HepG2 (cell line): Measurements from ENCODE around the gene SLC38A1. TPM values are rescaled to one million over a fixed set of nuclear protein-coding genes. Genes with fewer than 3 reads are reported as not detected.

ENCODE experiments used
- ATAC-seq: fragments of 200-7000 bp; cut with Tn5 transposase; 3 replicates; pipeline ENCODE4 v1.9.1; 2020; ENCODE audit warnings: mild to moderate bottlenecking, moderate library complexity
- BruUV-seq: library from RNA; stranded (reverse); fragments of 400-500 nt; replicated peaks from 2 replicates; lab custom pipeline; 2021; lab: Mats Ljungman, UMichigan
- CTCF ChIA-PET: fragments of 300-600 bp; formaldehyde crosslinking; extraction: SDS; loops from one replicate; lab custom pipeline; 2021; ENCODE audit warnings: low total read pairs, inconsistent platforms, low intra/inter-chr PET ratio; lab: Yijun Ruan, JAX
- POLR2A ChIA-PET: fragments of 350-600 bp; sonication (Branson Sonifier 250); formaldehyde crosslinking; loops from one replicate; lab custom pipeline; 2020; ENCODE audit warnings: antibody characterized with exemption, inconsistent platforms; lab: Yijun Ruan, JAX
- DNase-seq: peaks from one replicate; pipeline ENCODE4 v3.0.0-alpha.2; 2015; ENCODE audit warnings: low spot score
- FAIRE-seq: peaks from 3 replicates; lab custom pipeline; 2011; peaks lifted over from hg19 to GRCh38; lab: Jason Lieb, UNC
- H2AFZ ChIP-seq: one replicate; pipeline ENCODE4 v1.6.1; 2011; ENCODE audit warnings: low read length, inconsistent platforms
- H3K27ac ChIP-seq: fragments of 300-600 bp; 3 replicates; pipeline ENCODE4 v1.8.0; 2011; ENCODE audit warnings: mixed run types, mild to moderate bottlenecking, mixed read lengths, low read length, inconsistent platforms; ENCODE audit not compliant: insufficient read depth; ENCODE audit errors: extremely low read length
- H3K27me3 ChIP-seq, 2 experiments: fragments of 200-600 bp in 1 of 2; 2 replicates in 1 of 2; 3 replicates in 1 of 2; pipeline versions ENCODE4 v1.6.0 to v1.8.0; 2011; ENCODE audit warnings: low read length in 2 of 2, mild to moderate bottlenecking in 2 of 2, moderate library complexity in 2 of 2, inconsistent platforms in 1 of 2; ENCODE audit not compliant: insufficient read depth in 2 of 2, control insufficient read depth in 1 of 2
- H3K36me3 ChIP-seq, 2 experiments: fragments of 200-600 bp in 1 of 2; replicated peaks in 1 of 2; 2 replicates in 1 of 2; 3 replicates in 1 of 2; pipeline versions ENCODE4 v1.5.1 to v1.8.0; 2011; ENCODE audit warnings: low read length in 2 of 2, inconsistent platforms in 1 of 2; ENCODE audit not compliant: insufficient read depth in 2 of 2, control insufficient read depth in 1 of 2
- H3K4me1 ChIP-seq: 2 replicates; pipeline ENCODE4 v1.5.1; 2012; ENCODE audit warnings: low read length, inconsistent platforms; ENCODE audit not compliant: insufficient read depth
- H3K4me2 ChIP-seq: 2 replicates; pipeline ENCODE4 v1.6.0; 2011; ENCODE audit warnings: low read depth, low read length, inconsistent platforms
- H3K4me3 ChIP-seq, 3 experiments: fragments of 200-600 bp in 1 of 3; sonication (generic), shearing (Covaris generic) in 1 of 3; replicated peaks in 1 of 3; 2 replicates each; pipeline ENCODE4 v1.5.1; 2011 to 2016; ENCODE audit warnings: low read length in 3 of 3, inconsistent platforms in 2 of 3, low read depth in 2 of 3, mild to moderate bottlenecking in 2 of 3, control low read depth in 1 of 3, mixed read lengths in 1 of 3; ENCODE audit not compliant: insufficient read depth in 1 of 3
- H3K79me2 ChIP-seq: one replicate; pipeline ENCODE4 v1.6.1; 2011; ENCODE audit warnings: low read length, inconsistent platforms; ENCODE audit not compliant: insufficient read depth
- H3K9ac ChIP-seq: 2 replicates; pipeline ENCODE4 v1.6.0; 2011; ENCODE audit warnings: mild to moderate bottlenecking, low read depth, low read length, inconsistent platforms; ENCODE audit not compliant: insufficient read depth
- H3K9me3 ChIP-seq: 2 replicates; pipeline ENCODE4 v1.5.1; 2012; ENCODE audit warnings: mild to moderate bottlenecking, low read length
- H4K20me1 ChIP-seq: 2 replicates; pipeline ENCODE4 v1.6.0; 2011; ENCODE audit warnings: inconsistent platforms, mild to moderate bottlenecking, low read length, moderate library complexity; ENCODE audit not compliant: insufficient read depth
- CEBPZ ChIP-seq: IDR thresholded peaks from 2 replicates; pipeline ENCODE4 v1.6.1; 2012; ENCODE audit warnings: low read length, improper control_type of control experiment
- SAFB2 ChIP-seq: sonication (generic); formaldehyde crosslinking; IDR thresholded peaks from 2 replicates; pipeline ENCODE4 v1.5.1; 2020; ENCODE audit warnings: missing genetic modification reagents, low read depth, mild to moderate bottlenecking, borderline replicate concordance
- SETDB1 ChIP-seq: sonication (generic); formaldehyde crosslinking; IDR thresholded peaks from 2 replicates; pipeline ENCODE4 v1.5.1; 2020; ENCODE audit warnings: missing genetic modification reagents, mild to moderate bottlenecking, borderline replicate concordance
- TGIF2 ChIP-seq: IDR thresholded peaks from 2 replicates; pipeline ENCODE4 v1.6.1; 2016; ENCODE audit warnings: control low read depth, missing compliant biosample characterization
- THAP7 ChIP-seq: sonication (generic); formaldehyde crosslinking; IDR thresholded peaks from 2 replicates; pipeline ENCODE4 v1.8.1; 2023; ENCODE audit warnings: mild to moderate bottlenecking, missing genetic modification reagents
- TSC22D2 ChIP-seq: sonication (generic); formaldehyde crosslinking; IDR thresholded peaks from 2 replicates; pipeline ENCODE4 v1.5.1; 2020; ENCODE audit warnings: missing genetic modification reagents, mild to moderate bottlenecking, borderline replicate concordance
- ZNF121 ChIP-seq: sonication (generic); formaldehyde crosslinking; IDR thresholded peaks from 2 replicates; pipeline ENCODE4 v1.5.0; 2020; ENCODE audit warnings: mild to moderate bottlenecking, missing genetic modification reagents
- ZNF367 ChIP-seq: sonication (generic); formaldehyde crosslinking; IDR thresholded peaks from 2 replicates; pipeline ENCODE4 v1.4.0; 2020; ENCODE audit warnings: missing genetic modification reagents, borderline replicate concordance
- ZNF687 ChIP-seq: sonication (generic); formaldehyde crosslinking; IDR thresholded peaks from 2 replicates; pipeline ENCODE4 v1.5.1; 2020; ENCODE audit warnings: mild to moderate bottlenecking, missing genetic modification reagents, moderate library complexity
- ZNF766 ChIP-seq: sonication (generic); formaldehyde crosslinking; IDR thresholded peaks from 2 replicates; pipeline ENCODE4 v1.5.0; 2020; ENCODE audit warnings: missing genetic modification reagents, borderline replicate concordance
- WGBS: methylation state at CpG from one replicate; pipeline ENCODE4 v1.1.6; 2017; ENCODE audit warnings: low lambda C conversion rate; 5-methylcytosine and 5-hydroxymethylcytosine counted together
- in situ Hi-C: cut with HindIII; loops from 2 replicates; pipeline ENCODE4 v1.10.0; 2017; ENCODE audit warnings: low pct_unique_long_range_greater_than_20kb; ENCODE audit not compliant: extremely low pct_ligation_motif_present
- intact Hi-C: fragments of 100-400 bp; cut with micrococcal nuclease; formaldehyde crosslinking; loops from one replicate; pipeline ENCODE4 v1.10.0; 2022; ENCODE audit not compliant: unreplicated experiment
- polyA plus RNA-seq, 8 experiments: library from polyadenylated mRNA; depleted of rRNA in 3 of 8; stranded (reverse) in 7 of 8; unstranded in 1 of 8; fragments of >200 nt; fragmentation: Illumina TruSeq in 4 of 8; extraction: Trizol in 4 of 8; gene quantifications; 2 replicates each; pipeline versions ENCODE4 v1.2.1 to v1.2.3, GENCODE V29; 2011 to 2016; ENCODE audit warnings: low read depth in 4 of 8, missing spikeins in 1 of 8, mixed read lengths in 1 of 8; ENCODE audit not compliant: insufficient read depth in 1 of 8
- total RNA-seq, 5 experiments: library from RNA; depleted of rRNA; stranded (reverse); fragments of >200 nt; fragmentation: Illumina TruSeq; extraction: Trizol; gene quantifications; 2 replicates each; pipeline ENCODE4 v1.2.3, GENCODE V29; 2016; ENCODE audit warnings: low read depth in 1 of 5

Gene SLC38A1
- total and polyA plus RNA-seq, 2 of the 13 experiments (the other 11 are each of a cell fraction or from before 2014, with no cell fraction given): 47.0 to 50.6 TPM

- Histone ChIP-seq H3K9me3 (no peaks in the 10 kb centered on the region), H3K27ac (no peak overlapping the region)
- 0 out of 2 replicates have a peak, but pooled peaks have one; percentile 15 for TF ChIP-seq ZNF121 (CRISPR knock-in tag)
- no peak for TF ChIP-seq SETDB1 (CRISPR knock-in tag)
- TF ChIP-seq ZNF766: no peak
- TF ChIP-seq, all 625 proteins: peak for 1
- no TSS peak for BruUV-seq
- DNase-seq (no peak), ATAC-seq (no peak), FAIRE-seq (no peak)
- peaks cover 1 to 58% of the 10 kb centered on the region in 2 experiments for H3K36me3 ChIP-seq
- in situ Hi-C loops: no loop called here
- intact Hi-C loops: no loop called here
- H3K27me3 ChIP-seq: no peaks in the 10 kb centered on the region
- H4K20me1 ChIP-seq: peaks cover 5% of the 10 kb centered on the region; the same call in 1 of the 2 replicates
- ChIA-PET CTCF (no interaction called here), POLR2A (no interaction called here)
- H2AFZ ChIP-seq: no peak overlapping the region
- H3K9ac ChIP-seq: no peak overlapping the region
- H3K79me2 ChIP-seq: peaks cover 48% of the 10 kb centered on the region
- no peak overlapping the region for H3K4me2 ChIP-seq
- H3K4me1 ChIP-seq: no peaks in the 10 kb centered on the region
- 96% methylated on average over 2 of the region's 2 CpGs for WGBS
- no peak overlapping the region for H3K4me3 ChIP-seq
Measured at GRCh38 chr12:46242569-46242968, 26.3 kb downstream of the SLC38A1 start.

- Histone ChIP-seq H3K4me1 (no peaks in the 10 kb centered on the region), H2AFZ (no peak overlapping the region), H3K9me3 (no peaks in the 10 kb centered on the region), H3K79me2 (peaks cover 33% of the 10 kb centered on the region), H3K27ac (no peak overlapping the region), H3K9ac (no peak overlapping the region), H3K36me3 (peaks cover 5 to 70% of the 10 kb centered on the region in 2 experiments), H3K4me2 (no peak overlapping the region), H3K27me3 (no peaks in the 10 kb centered on the region), H4K20me1 (no peaks in the 10 kb centered on the region; the same call in 1 of the 2 replicates), H3K4me3 (no peak overlapping the region)
- ATAC-seq (no peak), FAIRE-seq (no peak), DNase-seq (no peak)
- no TSS peak for BruUV-seq
- ChIA-PET POLR2A (no interaction called here), CTCF (no interaction called here)
- intact Hi-C loops: no loop called here
- 94% methylated on average over 7 of the region's 7 CpGs for WGBS
- in situ Hi-C loops: no loop called here
- TF ChIP-seq ZNF367: no peak
- no peak for TF ChIP-seq TSC22D2
- no peak for TF ChIP-seq THAP7 (CRISPR knock-in tag)
- TF ChIP-seq TGIF2 (CRISPR knock-in tag): no peak
- TF ChIP-seq SAFB2 (CRISPR knock-in tag): no peak
- TF ChIP-seq CEBPZ: no peak
- TF ChIP-seq ZNF687 (CRISPR knock-in tag): no peak
Measured at GRCh38 chr12:46240436-46240835, 28.4 kb downstream of the SLC38A1 start.
